ENCODE measurements around the gene GIPC2. TPM values are rescaled to one million over a fixed set of nuclear protein-coding genes. Genes with fewer than 3 reads are reported as not detected.
A peak's percentile ranks its signal among the peaks of the same experiment; 100 is the strongest.
"Not testable (repeated sequence)": the region's sequence is repeated elsewhere in the genome, so short reads cannot be mapped to it uniquely, and the experiment has no call there.

Gene GIPC2
- total and polyA plus RNA-seq, 8 donors: 6.3 to 22.1 (median 12.9) TPM

- peaks cover 4 to 16% (median 9%) of the 10 kb centered on the region in 3 donors for H3K4me1 ChIP-seq
- H3K36me3 ChIP-seq: peaks cover 0 to 21% (median 0%) of the 10 kb centered on the region in 3 donors
- intact Hi-C loops (cut with DNase I): no loop called here
- ATAC-seq (peak in 1 of 4 donors; percentile 9), FAIRE-seq (no peak), DNase-seq (no peak)
- no peak overlapping the region for H3K4me3 ChIP-seq
- TF ChIP-seq CTCF (IDR thresholded peaks at IDR 0.05): no peak
- no peak overlapping the region for H3K27ac ChIP-seq
- no peaks in the 10 kb centered on the region for H3K9me3 ChIP-seq
- no peaks in the 10 kb centered on the region for H3K27me3 ChIP-seq
Measured at GRCh38 chr1:78015148-78015547, 30.6 kb upstream of the GIPC2 start.

GRCh38 chr1:78019024-78019423, 26.7 kb upstream of the GIPC2 start:
- WGBS, 2 donors: 93 to 97% methylated on average over 1 of the region's 1 CpG
- H3K36me3 ChIP-seq: peaks cover 0 to 14% (median 0%) of the 10 kb centered on the region in 3 donors
- no peaks in the 10 kb centered on the region for H3K27me3 ChIP-seq
- no peaks in the 10 kb centered on the region for H3K4me1 ChIP-seq
- H3K4me3 ChIP-seq: no peak overlapping the region
- no peak for FAIRE-seq
- ATAC-seq: no peak
- DNase-seq: no peak
- intact Hi-C loops (cut with DNase I): no loop called here
- no peaks in the 10 kb centered on the region for H3K9me3 ChIP-seq
- no peak for TF ChIP-seq CTCF (IDR thresholded peaks at IDR 0.05)
- H3K27ac ChIP-seq: no peak overlapping the region

- DNase-seq; intact Hi-C loops (cut with DNase I); H3K36me3 ChIP-seq; H3K9me3 ChIP-seq; H3K27ac ChIP-seq; H3K27me3 ChIP-seq; FAIRE-seq; ATAC-seq; H3K4me1 ChIP-seq; H3K4me3 ChIP-seq: not testable (repeated sequence)
- 82 to 96% methylated on average over 4 of the region's 4 CpGs for WGBS, 2 donors
Measured at GRCh38 chr1:78021134-78021533, 24.6 kb upstream of the GIPC2 start.

- no peak for ATAC-seq
- no peak for DNase-seq
- FAIRE-seq: no peak
- Histone ChIP-seq H3K9me3 (no peaks in the 10 kb centered on the region), H3K36me3 (no peaks in the 10 kb centered on the region), H3K27ac (no peak overlapping the region), H3K4me1 (no peaks in the 10 kb centered on the region), H3K27me3 (no peaks in the 10 kb centered on the region), H3K4me3 (no peak overlapping the region)
- WGBS, 2 donors: 85 to 86% methylated on average over 4 of the region's 4 CpGs
- intact Hi-C loops (cut with DNase I): no loop called here
- no peak for TF ChIP-seq CTCF (IDR thresholded peaks at IDR 0.05)
Measured at GRCh38 chr1:78029793-78030192, 16.0 kb upstream of the GIPC2 start.

- no peak overlapping the region for H3K4me3 ChIP-seq
- no peaks in the 10 kb centered on the region for H3K27me3 ChIP-seq
- no peak for TF ChIP-seq CTCF (IDR thresholded peaks at IDR 0.05)
- H3K9me3 ChIP-seq: no peaks in the 10 kb centered on the region
- peak in 3 of 4 donors; percentile 41 to 69 (median 54) for ATAC-seq
- whole genome bisulfite sequencing, 2 donors: 61 to 64% methylated on average over 4 of the region's 4 CpGs
- peak overlapping the region in 1 of 4 donors; percentile 34 for H3K27ac ChIP-seq
- FAIRE-seq: no peak
- no peaks in the 10 kb centered on the region for H3K36me3 ChIP-seq
- DNase-seq: no peak
- intact Hi-C loops (cut with DNase I): no loop called here
- peaks cover 0 to 19% (median 0%) of the 10 kb centered on the region in 3 donors for H3K4me1 ChIP-seq
Measured at GRCh38 chr1:78032996-78033796, 12.6 kb upstream of the GIPC2 start.

Measured in pancreas (tissue), 10 donors.